Colonic mucosa (tissue), 4 donors: ENCODE results near the gene IFNG. TPM values are rescaled to one million over a fixed set of nuclear protein-coding genes. Genes with fewer than 3 reads are reported as not detected.

ENCODE experiments used
- DNase-seq: peaks from one replicate; pipeline ENCODE4 v3.0.0-alpha.2; 2020
- H3K27ac ChIP-seq: fragments of 200-600 bp; one replicate; pipeline ENCODE4 v1.8.0; 2021
- H3K27me3 ChIP-seq: fragments of 200-600 bp; one replicate; pipeline ENCODE4 v1.8.0; 2021
- H3K36me3 ChIP-seq: fragments of 200-600 bp; one replicate; pipeline ENCODE4 v1.8.0; 2021
- H3K4me1 ChIP-seq: fragments of 200-600 bp; one replicate; pipeline ENCODE4 v1.8.0; 2021; ENCODE audit warnings: mild to moderate bottlenecking
- H3K4me3 ChIP-seq: fragments of 200-600 bp; one replicate; pipeline ENCODE4 v1.8.0; 2021
- H3K9ac ChIP-seq, 2 donors: one replicate each; pipeline ENCODE4 v1.7.0; 2013; ENCODE audit warnings: control low read depth in 2 of 2, low read depth in 2 of 2, low read length in 2 of 2
- H3K9me3 ChIP-seq: fragments of 200-600 bp; one replicate; pipeline ENCODE4 v1.8.0; 2021
- CTCF ChIP-seq: fragments of 200-600 bp; IDR thresholded peaks from one replicate; pipeline ENCODE4 v1.8.0; 2022; ENCODE audit warnings: antibody characterized with exemption, mild to moderate bottlenecking
- intact Hi-C: fragments of 100-400 bp; cut with DNase I; formaldehyde crosslinking; loops from one replicate; pipeline ENCODE4 v1.14.1; 2022
- total RNA-seq, 2 donors: library from RNA; stranded (reverse); fragmentation: NEBNext Ultra II Directional in 1 of 2; extraction: Animal tissue kit (Norgen Biotek cat#: 25700) in 1 of 2; gene quantifications; one replicate each; pipeline ENCODE4 v1.2.1, GENCODE V29; 2021
- donor health status: healthy.
- donor health status: DM: no; HTN: no; CAD: no.
- donor health status: DM: no; HTN: no; CAD: no.

Gene IFNG
- total RNA-seq, 2 donors from 2014 or later, result 1.1 TPM; not detected in 1

DNA sequence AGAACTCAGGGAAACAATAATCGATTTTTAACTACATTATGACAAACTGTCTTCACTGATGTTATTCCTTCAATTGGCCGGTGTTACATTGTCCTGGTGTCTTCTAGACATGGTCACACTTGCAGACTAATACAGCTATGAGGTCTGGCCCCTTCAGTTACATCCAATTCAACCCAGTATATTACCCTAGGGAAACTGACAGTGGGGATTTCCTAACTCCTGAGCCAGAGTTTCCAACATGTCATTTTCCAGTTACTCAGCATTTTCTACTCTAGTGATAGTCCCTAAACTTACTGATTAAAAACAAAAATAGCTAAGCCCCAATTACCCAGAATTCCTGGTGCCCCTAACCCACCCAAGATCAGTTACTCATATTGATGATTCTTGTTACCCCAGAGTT lies 21.1 kb downstream of the IFNG start:
- no peak for TF ChIP-seq CTCF
- no peaks in the 10 kb centered on the region for H3K4me1 ChIP-seq
- H3K27ac ChIP-seq, result no peak overlapping the region
- H3K36me3 ChIP-seq, result no peaks in the 10 kb centered on the region
- no peak overlapping the region for H3K9ac ChIP-seq
- no peaks in the 10 kb centered on the region for H3K27me3 ChIP-seq
- intact Hi-C loops, result no loop called here
- H3K9me3 ChIP-seq, result no peaks in the 10 kb centered on the region
- H3K4me3 ChIP-seq, result no peak overlapping the region
- DNase-seq, result no peak

DNA sequence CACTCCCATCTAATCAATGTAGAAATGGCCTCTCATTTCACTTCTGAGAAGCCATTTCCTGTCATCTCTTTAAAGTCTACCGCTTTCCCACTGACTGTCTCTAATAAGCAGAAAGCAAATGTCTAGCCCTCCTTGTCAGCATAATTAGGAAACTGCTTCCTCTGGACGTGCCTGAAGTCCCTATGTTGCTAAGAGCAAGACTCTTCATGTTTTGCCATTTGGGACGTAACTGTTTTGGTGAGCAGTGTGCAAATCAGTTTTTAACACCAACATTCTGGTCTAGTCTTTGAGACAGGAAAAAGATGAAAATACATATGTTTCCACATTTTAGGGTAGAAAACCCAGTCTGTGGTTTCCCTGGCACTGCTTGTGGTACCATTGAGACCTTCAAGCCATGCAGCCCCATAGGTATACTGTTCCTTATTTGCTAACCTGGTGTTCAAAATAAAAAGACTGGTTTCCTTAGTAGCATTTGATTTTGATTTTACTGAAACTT lies 22.2 kb downstream of the IFNG start:
- no peak overlapping the region for H3K4me3 ChIP-seq
- intact Hi-C loops, result no loop called here
- DNase-seq, result no peak
- no peak overlapping the region for H3K27ac ChIP-seq
- H3K9me3 ChIP-seq, result no peaks in the 10 kb centered on the region
- no peaks in the 10 kb centered on the region for H3K36me3 ChIP-seq
- TF ChIP-seq CTCF, result no peak
- no peaks in the 10 kb centered on the region for H3K4me1 ChIP-seq
- no peaks in the 10 kb centered on the region for H3K27me3 ChIP-seq
- H3K9ac ChIP-seq, result no peak overlapping the region

DNA sequence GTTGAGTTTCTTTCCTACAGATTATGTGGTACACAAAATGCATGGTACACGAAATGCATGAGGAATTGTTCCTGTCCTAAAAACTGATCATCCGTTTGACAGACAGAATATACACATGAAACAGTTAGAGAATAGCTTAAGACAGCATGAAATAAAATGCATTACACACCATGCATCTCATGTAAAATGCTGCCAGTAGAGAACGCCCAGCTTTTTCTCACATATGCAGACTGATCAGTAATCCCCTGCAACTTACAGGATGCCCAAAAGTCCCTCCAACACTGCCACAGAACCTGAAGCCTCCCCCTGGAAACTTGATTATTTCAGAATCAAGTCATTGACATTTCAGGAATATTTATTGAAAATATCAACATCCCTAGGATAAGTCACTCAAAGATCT lies 24.0 kb downstream of the IFNG start:
- TF ChIP-seq CTCF, result no peak
- Histone ChIP-seq H3K4me1 (no peaks in the 10 kb centered on the region), H3K4me3 (no peak overlapping the region), H3K9ac (no peak overlapping the region), H3K27ac (no peak overlapping the region), H3K36me3 (no peaks in the 10 kb centered on the region), H3K27me3 (no peaks in the 10 kb centered on the region), H3K9me3 (no peaks in the 10 kb centered on the region)
- intact Hi-C loops, result no loop called here
- no peak for DNase-seq

DNA sequence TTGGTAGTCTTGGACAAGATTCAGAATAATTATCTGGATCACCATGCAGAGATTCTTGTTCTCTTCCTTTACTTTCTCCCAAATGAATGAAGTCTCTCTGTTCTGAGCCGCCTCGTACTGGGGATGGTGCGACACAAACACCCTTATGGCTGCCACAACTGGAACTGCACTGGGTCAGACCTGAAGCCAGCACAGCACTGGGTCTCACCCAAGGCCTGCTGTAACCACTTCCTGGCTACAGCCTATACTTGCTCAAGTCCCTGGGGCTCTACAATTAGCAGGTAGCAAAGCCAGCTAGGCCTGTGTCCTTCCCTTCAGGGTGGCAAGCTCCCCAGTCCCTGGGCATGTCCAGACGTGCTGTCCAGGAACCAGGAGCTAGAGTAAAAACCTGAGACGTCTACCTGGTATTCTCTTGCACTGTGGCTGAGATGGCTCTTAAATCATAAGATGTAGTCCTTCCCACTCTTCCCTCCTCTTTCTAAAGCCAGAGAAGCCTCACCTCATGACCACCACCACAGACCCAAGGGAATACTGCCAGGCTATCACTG lies 27.6 kb downstream of the IFNG start:
- H3K27me3 ChIP-seq, result no peaks in the 10 kb centered on the region
- H3K36me3 ChIP-seq, result no peaks in the 10 kb centered on the region
- H3K4me3 ChIP-seq, result no peak overlapping the region
- no peak for DNase-seq
- H3K9me3 ChIP-seq, result no peaks in the 10 kb centered on the region
- H3K4me1 ChIP-seq, result no peaks in the 10 kb centered on the region
- H3K9ac ChIP-seq, result no peak overlapping the region
- no peak overlapping the region for H3K27ac ChIP-seq
- intact Hi-C loops, result no loop called here
- no peak for TF ChIP-seq CTCF

- no peak for DNase-seq
- H3K36me3 ChIP-seq, result no peaks in the 10 kb centered on the region
- no peaks in the 10 kb centered on the region for H3K9me3 ChIP-seq
- no peaks in the 10 kb centered on the region for H3K27me3 ChIP-seq
- TF ChIP-seq CTCF, result no peak
- no peak overlapping the region for H3K9ac ChIP-seq
- intact Hi-C loops, result no loop called here
- H3K27ac ChIP-seq, result no peak overlapping the region
- H3K4me3 ChIP-seq, result no peak overlapping the region
- no peaks in the 10 kb centered on the region for H3K4me1 ChIP-seq
Measured at GRCh38 chr12:68129979-68130378, 29.6 kb downstream of the IFNG start.
